GM23338 (cell line): Measurements from ENCODE around the gene CDK3.

Experiments used
- CREB1 ChIP-seq: fragments of 250-450 bp; sonication (Bioruptor Pico); IDR thresholded peaks from 2 replicates; pipeline ENCODE4 v1.5.0; 2020; ENCODE audit warnings: low read depth, mild to moderate bottlenecking, moderate library complexity
- CTCF ChIP-seq, 2 experiments: fragments of 200-600 bp in 1 of 2; sonication (generic) in 1 of 2; conservative IDR thresholded peaks; 2 replicates each; pipeline versions ENCODE4 v1.5.1 to v1.6.1; 2016 to 2017; ENCODE audit warnings: antibody characterized with exemption in 2 of 2, low read depth in 2 of 2, mild to moderate bottlenecking in 2 of 2, moderate library complexity in 1 of 2
- EZH2 ChIP-seq: fragments of 200-600 bp; sonication (generic); IDR thresholded peaks from one replicate; pipeline ENCODE4 v1.8.0; 2017; ENCODE audit warnings: antibody characterized with exemption, mild to moderate bottlenecking, low read depth; ENCODE audit not compliant: unreplicated experiment
- EZH2phosphoT487 ChIP-seq: fragments of 200-600 bp; sonication (generic); IDR thresholded peaks from one replicate; pipeline ENCODE4 v1.8.1; 2018; ENCODE audit warnings: antibody characterized with exemption; ENCODE audit not compliant: unreplicated experiment
- JUNB ChIP-seq: IDR thresholded peaks from one replicate; pipeline ENCODE4 v1.6.1; 2016; ENCODE audit warnings: antibody characterized with exemption; ENCODE audit not compliant: unreplicated experiment
- NANOG ChIP-seq: IDR thresholded peaks from 2 replicates; pipeline ENCODE4 v1.6.1; 2016; ENCODE audit warnings: antibody characterized with exemption, borderline replicate concordance
- POLR2AphosphoS5 ChIP-seq: IDR thresholded peaks from 2 replicates; pipeline ENCODE4 v1.6.1; 2016; ENCODE audit warnings: antibody characterized with exemption, low read depth
- REST ChIP-seq: IDR thresholded peaks from one replicate; pipeline ENCODE4 v1.6.1; 2018; ENCODE audit warnings: antibody characterized with exemption; ENCODE audit not compliant: unreplicated experiment
- STAT1 ChIP-seq: IDR thresholded peaks from one replicate; pipeline ENCODE4 v1.6.1; 2016; ENCODE audit warnings: antibody characterized with exemption; ENCODE audit not compliant: unreplicated experiment
- ZNF114 ChIP-seq: fragments of 250-450 bp; sonication (Bioruptor Pico); IDR thresholded peaks from 2 replicates; pipeline ENCODE4 v1.5.0; 2020; ENCODE audit warnings: mild to moderate bottlenecking, moderate library complexity
- ZNF331 ChIP-seq: fragments of 250-450 bp; sonication (Bioruptor Pico); IDR thresholded peaks from 2 replicates; pipeline ENCODE4 v1.5.0; 2020; ENCODE audit warnings: low read depth, mild to moderate bottlenecking, moderate library complexity
- ZNF462 ChIP-seq: fragments of 250-450 bp; sonication (Bioruptor Pico); IDR thresholded peaks from 2 replicates; pipeline ENCODE4 v1.5.0; 2020; ENCODE audit warnings: mild to moderate bottlenecking, moderate library complexity
- TF ChIP-seq, protein P1 (sequence below): IDR thresholded peaks from 2 replicates; pipeline ENCODE4 v1.6.1; 2016; ENCODE audit warnings: antibody characterized with exemption

- TF ChIP-seq ZNF462 (CRISPR knock-in tag) = no peak
- TF ChIP-seq CTCF (conservative IDR thresholded peaks at IDR 0.05; ENCODE audit: low read depth in 2 of 2) = no peak
- TF ChIP-seq EZH2 = no peak
- no peak for TF ChIP-seq POLR2AphosphoS5
- TF ChIP-seq REST = no peak
- no peak for TF ChIP-seq EZH2phosphoT487
- TF ChIP-seq CREB1 = no peak
- TF ChIP-seq ZNF114 = no peak
- no peak for TF ChIP-seq NANOG
- TF ChIP-seq JUNB = no peak
- TF ChIP-seq, protein P1, sequence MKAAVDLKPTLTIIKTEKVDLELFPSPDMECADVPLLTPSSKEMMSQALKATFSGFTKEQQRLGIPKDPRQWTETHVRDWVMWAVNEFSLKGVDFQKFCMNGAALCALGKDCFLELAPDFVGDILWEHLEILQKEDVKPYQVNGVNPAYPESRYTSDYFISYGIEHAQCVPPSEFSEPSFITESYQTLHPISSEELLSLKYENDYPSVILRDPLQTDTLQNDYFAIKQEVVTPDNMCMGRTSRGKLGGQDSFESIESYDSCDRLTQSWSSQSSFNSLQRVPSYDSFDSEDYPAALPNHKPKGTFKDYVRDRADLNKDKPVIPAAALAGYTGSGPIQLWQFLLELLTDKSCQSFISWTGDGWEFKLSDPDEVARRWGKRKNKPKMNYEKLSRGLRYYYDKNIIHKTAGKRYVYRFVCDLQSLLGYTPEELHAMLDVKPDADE = no peak
- TF ChIP-seq STAT1 = no peak
- no peak for TF ChIP-seq ZNF331 (CRISPR knock-in tag)
Observed at GRCh38 chr17:76022973-76023899, 22.6 kb downstream of the CDK3 start.
